ENCODE results near the gene RBM20.

DNA sequence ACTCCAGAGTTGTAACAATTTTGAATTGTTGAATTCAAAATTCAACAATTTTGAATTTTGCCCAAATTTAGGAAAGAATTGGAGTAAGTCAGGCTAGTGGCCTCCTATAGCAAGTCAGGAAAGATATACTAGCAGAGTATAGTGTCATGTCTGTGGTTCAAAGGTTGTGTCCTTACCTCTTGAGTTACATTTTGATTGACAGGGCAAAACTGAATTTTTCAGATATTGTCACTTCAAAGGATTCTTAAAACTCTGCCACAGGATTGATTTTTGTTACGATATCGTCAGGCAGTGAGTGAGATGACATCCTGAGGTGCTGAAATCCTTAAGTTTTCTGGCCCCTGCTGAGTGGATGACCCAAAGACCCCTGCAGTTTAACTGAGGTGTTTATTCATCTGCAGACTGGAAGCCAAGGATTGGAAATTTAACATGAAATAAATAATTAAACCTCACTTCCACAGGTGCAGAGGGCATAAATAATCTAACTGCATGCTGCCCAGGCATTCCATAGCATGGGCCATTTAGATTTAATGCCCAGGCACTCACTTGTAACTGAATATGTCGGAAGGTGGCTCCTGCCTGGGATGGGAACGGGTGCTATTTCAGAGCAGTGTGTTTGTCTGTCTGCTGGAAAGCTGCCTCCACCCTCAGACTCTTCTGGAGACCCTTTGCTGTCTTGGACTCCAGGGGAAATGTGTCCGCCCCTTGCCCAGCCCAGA lies 50.8 kb downstream of the RBM20 start:
- TF ChIP-seq GATA3 (IDR thresholded peaks at IDR 0.05; ENCODE audit: low read depth, low read length) (no peak), GATA2 (IDR thresholded peaks at IDR 0.05; ENCODE audit: low read depth, low read length) (no peak)
